Nephron (organoid): ENCODE data around the gene TADA1.

Experiments used
- H3K27ac Mint-ChIP-seq, 3 experiments: 2 replicates each; pipeline ENCODE4 v1.8.0; 2020; ENCODE audit warnings: mixed read lengths in 3 of 3, mild to moderate bottlenecking in 2 of 3, moderate library complexity in 1 of 3
- H3K27me3 Mint-ChIP-seq: 2 replicates; pipeline ENCODE4 v1.8.0; 2021; ENCODE audit warnings: low read depth, mild to moderate bottlenecking, moderate library complexity, mixed read lengths
- H3K36me3 Mint-ChIP-seq: 2 replicates; pipeline ENCODE4 v1.8.0; 2020; ENCODE audit warnings: low read depth, mixed read lengths
- H3K4me1 Mint-ChIP-seq: 2 replicates; pipeline ENCODE4 v1.8.0; 2020; ENCODE audit warnings: mixed read lengths
- H3K4me3 Mint-ChIP-seq, 3 experiments: 2 replicates each; pipeline ENCODE4 v1.8.0; 2020; ENCODE audit warnings: mild to moderate bottlenecking in 3 of 3, mixed read lengths in 3 of 3, moderate library complexity in 2 of 3
- H3K9me3 Mint-ChIP-seq: 2 replicates; pipeline ENCODE4 v1.8.0; 2020; ENCODE audit warnings: mixed read lengths
- CTCF ChIP-seq, 3 experiments: fragments of 200-600 bp; sonication (generic); IDR thresholded peaks; one replicate each; pipeline ENCODE4 v1.5.0; 2021; ENCODE audit warnings: antibody characterized with exemption in 3 of 3; ENCODE audit not compliant: unreplicated experiment in 3 of 3

TADA1 gene

GRCh38 chr1:166852918-166853317 is 23.1 kb downstream of the TADA1 start:
- Mint-ChIP-seq H3K27me3 (no peaks in the 10 kb centered on the region), H3K27ac (no peak overlapping the region), H3K4me3 (no peak overlapping the region), H3K4me1 (peaks cover 4% of the 10 kb centered on the region), H3K36me3 (peaks cover 86% of the 10 kb centered on the region), H3K9me3 (no peaks in the 10 kb centered on the region)
- TF ChIP-seq CTCF (IDR thresholded peaks at IDR 0.05; ENCODE audit: unreplicated experiment in 3 of 3) = no peak

- Mint-ChIP-seq H3K36me3 (peaks cover 89% of the 10 kb centered on the region), H3K4me3 (no peak overlapping the region), H3K9me3 (no peaks in the 10 kb centered on the region), H3K4me1 (peaks cover 23% of the 10 kb centered on the region), H3K27ac (no peak overlapping the region), H3K27me3 (no peaks in the 10 kb centered on the region)
- no peak for TF ChIP-seq CTCF (IDR thresholded peaks at IDR 0.05; ENCODE audit: unreplicated experiment in 3 of 3)
Measured at GRCh38 chr1:166849135-166849534, 26.9 kb downstream of the TADA1 start.

GRCh38 chr1:166848193-166848592 is 27.9 kb downstream of the TADA1 start:
- Mint-ChIP-seq H3K4me3 (no peak overlapping the region), H3K27ac (no peak overlapping the region), H3K36me3 (peaks cover 89% of the 10 kb centered on the region), H3K27me3 (no peaks in the 10 kb centered on the region), H3K4me1 (peaks cover 32% of the 10 kb centered on the region), H3K9me3 (no peaks in the 10 kb centered on the region)
- no peak for TF ChIP-seq CTCF (IDR thresholded peaks at IDR 0.05; ENCODE audit: unreplicated experiment in 3 of 3)

GRCh38 chr1:166844791-166845190 is 31.3 kb downstream of the TADA1 start:
- peaks cover 80% of the 10 kb centered on the region for H3K36me3 Mint-ChIP-seq
- TF ChIP-seq CTCF (IDR thresholded peaks at IDR 0.05; ENCODE audit: unreplicated experiment in 3 of 3) = no peak
- no peaks in the 10 kb centered on the region for H3K27me3 Mint-ChIP-seq
- H3K9me3 Mint-ChIP-seq = no peaks in the 10 kb centered on the region
- H3K4me1 Mint-ChIP-seq = peaks cover 56% of the 10 kb centered on the region
- H3K27ac Mint-ChIP-seq = peak overlapping the region; percentile 84 to 98 (median 92)
- H3K4me3 Mint-ChIP-seq = peak overlapping the region; percentile 6 to 67 (median 30)

- H3K9me3 Mint-ChIP-seq = no peaks in the 10 kb centered on the region
- peaks cover 58% of the 10 kb centered on the region for H3K4me1 Mint-ChIP-seq
- peak overlapping the region; percentile 84 to 98 (median 92) for H3K27ac Mint-ChIP-seq
- H3K36me3 Mint-ChIP-seq = peaks cover 73% of the 10 kb centered on the region
- no peak for TF ChIP-seq CTCF (IDR thresholded peaks at IDR 0.05; ENCODE audit: unreplicated experiment in 3 of 3)
- peak overlapping the region in 2 of 3 experiments; percentile 30 to 35 for H3K4me3 Mint-ChIP-seq
- no peaks in the 10 kb centered on the region for H3K27me3 Mint-ChIP-seq
Measured at GRCh38 chr1:166843769-166844596, 32.1 kb downstream of the TADA1 start.

- peak overlapping the region in 2 of 3 experiments; percentile 84 to 98 for H3K27ac Mint-ChIP-seq
- peak overlapping the region in 1 of 3 experiments; percentile 35 for H3K4me3 Mint-ChIP-seq
- peaks cover 64% of the 10 kb centered on the region for H3K4me1 Mint-ChIP-seq
- no peak for TF ChIP-seq CTCF (IDR thresholded peaks at IDR 0.05; ENCODE audit: unreplicated experiment in 3 of 3)
- no peaks in the 10 kb centered on the region for H3K27me3 Mint-ChIP-seq
- peaks cover 66% of the 10 kb centered on the region for H3K36me3 Mint-ChIP-seq
- no peaks in the 10 kb centered on the region for H3K9me3 Mint-ChIP-seq
Measured at GRCh38 chr1:166843322-166843721, 32.7 kb downstream of the TADA1 start.
